ENCODE measurements around the gene ADIG.

DNA sequence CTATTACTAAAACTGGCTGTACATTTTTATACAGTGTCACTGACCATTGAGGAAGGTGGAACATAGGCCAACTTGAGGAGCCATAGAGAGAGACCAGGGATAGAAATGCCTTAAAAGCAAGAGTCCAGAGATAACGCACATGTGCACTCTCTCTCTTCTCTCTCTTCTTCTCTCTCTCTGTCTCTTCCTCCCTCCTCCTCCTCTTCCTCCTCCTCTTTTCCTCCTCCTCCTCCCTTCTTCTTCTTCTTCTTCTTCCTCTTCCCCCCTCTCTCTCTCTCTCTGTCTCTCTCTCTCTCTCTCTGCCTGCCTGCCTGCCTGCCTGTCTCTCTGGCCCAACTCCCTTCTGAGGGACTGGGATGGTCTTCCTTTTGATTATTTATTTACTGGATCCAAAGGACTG is 16.3 kb upstream of the ADIG start:
- no peak for TF ChIP-seq EP300 (IDR thresholded peaks at IDR 0.05)
- TF ChIP-seq, protein P1, sequence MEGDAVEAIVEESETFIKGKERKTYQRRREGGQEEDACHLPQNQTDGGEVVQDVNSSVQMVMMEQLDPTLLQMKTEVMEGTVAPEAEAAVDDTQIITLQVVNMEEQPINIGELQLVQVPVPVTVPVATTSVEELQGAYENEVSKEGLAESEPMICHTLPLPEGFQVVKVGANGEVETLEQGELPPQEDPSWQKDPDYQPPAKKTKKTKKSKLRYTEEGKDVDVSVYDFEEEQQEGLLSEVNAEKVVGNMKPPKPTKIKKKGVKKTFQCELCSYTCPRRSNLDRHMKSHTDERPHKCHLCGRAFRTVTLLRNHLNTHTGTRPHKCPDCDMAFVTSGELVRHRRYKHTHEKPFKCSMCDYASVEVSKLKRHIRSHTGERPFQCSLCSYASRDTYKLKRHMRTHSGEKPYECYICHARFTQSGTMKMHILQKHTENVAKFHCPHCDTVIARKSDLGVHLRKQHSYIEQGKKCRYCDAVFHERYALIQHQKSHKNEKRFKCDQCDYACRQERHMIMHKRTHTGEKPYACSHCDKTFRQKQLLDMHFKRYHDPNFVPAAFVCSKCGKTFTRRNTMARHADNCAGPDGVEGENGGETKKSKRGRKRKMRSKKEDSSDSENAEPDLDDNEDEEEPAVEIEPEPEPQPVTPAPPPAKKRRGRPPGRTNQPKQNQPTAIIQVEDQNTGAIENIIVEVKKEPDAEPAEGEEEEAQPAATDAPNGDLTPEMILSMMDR (IDR thresholded peaks at IDR 0.05) = no peak
